ENCODE measurements around the gene FAM50A.

The FAM50A gene

DNA sequence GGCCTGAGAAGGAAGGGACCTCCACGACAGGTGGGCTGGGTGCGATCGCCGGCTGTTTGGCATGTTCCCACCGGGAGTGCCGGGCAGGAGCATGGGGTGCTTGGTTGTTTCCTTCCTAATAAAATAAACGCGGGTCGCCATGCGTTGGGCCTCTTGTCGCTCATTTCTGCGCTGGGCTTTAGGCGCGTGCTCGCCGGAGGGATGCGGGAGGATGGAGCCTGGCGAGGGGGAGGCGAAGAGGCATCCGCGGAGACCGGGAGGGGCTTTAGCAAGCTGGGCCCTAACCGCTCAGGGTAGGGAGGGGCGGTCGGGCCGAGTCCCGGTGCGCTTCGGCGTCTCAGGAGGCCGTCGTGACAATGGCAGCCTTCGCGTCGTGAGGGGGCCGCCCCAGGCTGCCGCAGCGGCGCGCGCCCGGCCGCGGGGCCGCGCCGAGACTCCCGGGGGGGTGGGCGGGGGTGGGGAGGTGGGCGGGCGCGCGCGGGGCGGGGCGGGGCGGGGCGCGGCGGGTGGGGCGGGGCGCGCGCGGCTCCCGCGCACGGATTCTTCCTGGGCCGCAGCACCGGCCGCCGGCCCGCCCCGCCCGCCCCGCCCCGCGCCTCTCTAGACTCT is 7.5 kb upstream of the FAM50A start:
- Histone ChIP-seq H3K4me3 (peak overlapping the region; percentile 56 to 80 (median 66)), H3K27ac (peak overlapping the region; percentile 75 to 100 (median 93))

DNA sequence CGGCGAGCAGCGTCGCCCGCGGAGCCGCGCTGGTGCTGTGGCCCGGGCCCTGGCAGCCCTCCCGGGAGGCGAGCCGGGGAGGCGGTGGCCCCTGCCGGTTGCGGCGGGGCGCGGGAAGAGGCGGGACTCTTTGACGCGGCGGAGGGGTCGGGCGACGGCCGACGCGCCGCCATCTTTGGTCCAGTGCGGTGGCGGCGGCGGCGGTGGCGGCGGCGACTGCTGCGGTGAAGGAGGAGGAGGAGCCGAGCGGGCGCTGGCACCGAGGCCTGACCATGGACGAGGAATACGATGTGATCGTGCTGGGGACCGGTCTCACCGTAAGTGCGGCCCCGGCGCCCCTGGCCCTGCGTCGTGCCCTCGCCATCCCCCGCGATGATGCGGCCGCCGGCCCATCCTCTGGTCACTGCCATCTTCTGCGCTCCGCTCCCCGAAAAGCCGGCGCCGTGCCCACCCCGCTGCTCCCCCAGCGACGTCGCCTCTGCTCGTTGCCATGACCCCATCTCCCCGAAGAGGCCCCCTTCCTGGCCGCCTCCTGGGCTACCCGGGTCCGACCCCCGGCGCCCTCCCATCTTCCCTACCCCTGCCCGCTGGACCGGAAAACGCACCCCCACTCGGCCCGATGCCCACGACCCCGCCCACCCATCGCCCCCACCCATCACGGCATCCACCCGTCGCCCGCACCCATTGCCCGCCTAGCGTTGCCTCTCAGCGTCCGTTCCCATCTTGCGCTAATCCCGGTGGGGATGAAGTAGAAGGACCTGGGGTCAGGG is 6.8 kb upstream of the FAM50A start, which contains the start of gene GDI1:
GDI1 (plus strand) TSS at position 172 of the 770 bp plus-strand sequence; CDS start at position 273, 101 bp downstream.
- H3K4me3 ChIP-seq: peak within 1 kb of the TSS; percentile 56 to 80 (median 66)
- peak within 1 kb of the TSS; percentile 75 to 100 (median 93) for H3K27ac ChIP-seq

DNA sequence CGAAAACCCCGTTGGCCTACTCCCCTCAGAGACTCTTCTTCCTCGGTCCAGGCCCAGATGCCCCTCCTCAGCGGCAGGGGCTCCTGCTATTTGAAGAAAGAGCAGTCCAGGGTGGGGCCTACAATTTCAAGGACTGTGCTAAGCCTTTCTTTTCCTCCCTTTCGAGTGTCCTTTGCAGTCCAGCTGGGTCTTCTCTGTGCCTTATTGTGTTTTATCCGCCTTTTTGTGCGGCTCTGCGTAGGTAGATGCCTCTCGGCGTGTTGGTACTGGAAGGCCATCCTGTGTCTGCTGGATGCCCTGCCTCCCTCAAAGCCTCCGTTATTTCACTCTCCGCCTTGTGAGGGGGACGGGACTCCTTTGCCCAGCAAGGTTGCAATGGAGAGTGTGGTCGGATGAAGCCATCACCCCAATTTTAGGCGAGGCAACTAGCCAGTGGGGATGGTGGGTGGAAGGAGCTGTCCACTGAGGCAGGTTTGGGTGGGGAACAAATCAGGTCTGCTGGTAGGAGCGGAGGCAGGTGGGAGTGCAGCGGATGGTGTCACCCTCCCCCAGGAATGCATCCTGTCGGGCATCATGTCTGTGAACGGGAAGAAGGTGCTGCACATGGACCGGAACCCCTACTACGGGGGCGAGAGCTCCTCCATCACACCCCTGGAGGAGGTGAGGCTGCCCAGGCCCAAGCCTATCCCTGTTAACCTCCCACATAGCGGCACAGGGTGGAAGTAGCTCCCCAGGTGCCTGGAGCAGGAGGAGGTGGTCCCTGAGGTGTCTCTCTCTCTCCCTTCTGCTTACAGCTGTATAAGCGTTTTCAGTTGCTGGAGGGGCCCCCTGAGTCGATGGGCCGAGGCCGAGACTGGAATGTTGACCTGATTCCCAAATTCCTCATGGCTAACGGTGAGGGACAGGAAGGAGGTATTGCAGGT is 5.7 kb upstream of the FAM50A start:
- Histone ChIP-seq H3K27ac (peak overlapping the region in 16 of 21 experiments; percentile 75 to 98 (median 93)), H3K4me3 (peak overlapping the region; percentile 56 to 80 (median 66))

DNA sequence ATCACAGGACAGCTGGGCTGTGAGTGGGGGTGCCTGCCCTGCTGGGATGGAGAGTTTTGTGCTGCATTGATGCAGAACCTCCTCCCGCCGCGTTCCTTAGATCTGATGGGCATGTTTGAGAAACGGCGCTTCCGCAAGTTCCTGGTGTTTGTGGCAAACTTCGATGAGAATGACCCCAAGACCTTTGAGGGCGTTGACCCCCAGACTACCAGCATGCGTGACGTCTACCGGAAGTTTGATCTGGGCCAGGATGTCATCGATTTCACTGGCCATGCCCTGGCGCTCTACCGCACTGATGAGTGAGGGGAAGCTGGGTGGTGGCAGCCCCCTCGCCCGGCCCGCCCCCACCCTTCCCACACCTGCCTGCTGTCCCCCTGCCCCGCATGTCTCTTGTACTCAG is 4.1 kb upstream of the FAM50A start:
- Histone ChIP-seq H3K27ac (no peak overlapping the region), H3K4me3 (no peak overlapping the region)

DNA sequence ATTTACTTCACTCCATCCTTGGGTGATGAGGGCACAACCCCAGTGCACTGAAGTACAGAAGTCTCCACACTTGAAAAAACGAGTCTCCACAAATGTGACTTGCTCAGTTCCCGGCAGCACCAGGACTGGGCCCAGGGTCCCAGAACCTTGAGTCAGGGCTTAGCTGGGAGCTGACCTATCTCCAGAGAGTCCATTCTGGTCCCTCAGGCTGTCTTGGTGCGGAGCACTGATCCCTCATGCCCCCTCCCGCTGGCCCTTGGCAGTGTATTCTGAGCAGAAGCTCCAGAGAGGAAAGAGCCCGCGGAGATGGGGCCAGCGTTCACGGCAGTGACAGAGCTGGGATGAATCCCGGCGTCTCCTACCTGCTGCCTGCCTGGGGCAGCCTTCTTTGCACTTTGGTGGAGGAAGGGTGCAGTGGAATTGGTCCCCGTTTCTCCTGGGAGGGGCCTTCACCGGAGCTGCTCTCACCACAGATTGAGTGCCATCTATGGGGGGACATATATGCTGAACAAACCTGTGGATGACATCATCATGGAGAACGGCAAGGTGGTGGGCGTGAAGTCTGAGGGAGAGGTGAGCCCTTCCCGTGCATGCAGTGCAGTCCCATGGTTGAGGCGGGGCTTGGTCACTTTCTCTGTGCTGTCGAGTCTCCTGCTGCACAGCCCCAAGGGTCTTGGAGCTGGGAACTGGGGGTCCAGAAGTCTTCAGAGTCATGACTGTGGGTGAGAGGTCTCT is 3.2 kb upstream of the FAM50A start:
- Histone ChIP-seq H3K27ac (no peak overlapping the region), H3K4me3 (no peak overlapping the region)

DNA sequence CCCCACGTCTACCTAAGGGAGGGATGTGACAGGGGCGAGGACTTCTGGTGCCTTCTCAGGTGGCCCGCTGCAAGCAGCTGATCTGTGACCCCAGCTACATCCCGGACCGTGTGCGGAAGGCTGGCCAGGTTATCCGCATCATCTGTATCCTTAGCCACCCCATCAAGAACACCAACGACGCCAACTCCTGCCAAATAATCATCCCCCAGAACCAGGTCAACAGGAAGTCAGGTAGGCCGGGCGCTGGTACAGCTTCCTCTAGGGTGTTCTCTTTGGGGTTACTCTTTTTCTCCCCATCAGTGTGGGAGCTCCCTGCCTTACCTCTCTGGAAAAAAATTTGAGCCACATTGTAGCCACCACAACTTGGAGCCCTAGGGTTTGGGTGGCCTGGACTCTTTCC is 2.4 kb upstream of the FAM50A start:
- Histone ChIP-seq H3K4me3 (no peak overlapping the region), H3K27ac (peak overlapping the region in 1 of 21 experiments; percentile 11)

DNA sequence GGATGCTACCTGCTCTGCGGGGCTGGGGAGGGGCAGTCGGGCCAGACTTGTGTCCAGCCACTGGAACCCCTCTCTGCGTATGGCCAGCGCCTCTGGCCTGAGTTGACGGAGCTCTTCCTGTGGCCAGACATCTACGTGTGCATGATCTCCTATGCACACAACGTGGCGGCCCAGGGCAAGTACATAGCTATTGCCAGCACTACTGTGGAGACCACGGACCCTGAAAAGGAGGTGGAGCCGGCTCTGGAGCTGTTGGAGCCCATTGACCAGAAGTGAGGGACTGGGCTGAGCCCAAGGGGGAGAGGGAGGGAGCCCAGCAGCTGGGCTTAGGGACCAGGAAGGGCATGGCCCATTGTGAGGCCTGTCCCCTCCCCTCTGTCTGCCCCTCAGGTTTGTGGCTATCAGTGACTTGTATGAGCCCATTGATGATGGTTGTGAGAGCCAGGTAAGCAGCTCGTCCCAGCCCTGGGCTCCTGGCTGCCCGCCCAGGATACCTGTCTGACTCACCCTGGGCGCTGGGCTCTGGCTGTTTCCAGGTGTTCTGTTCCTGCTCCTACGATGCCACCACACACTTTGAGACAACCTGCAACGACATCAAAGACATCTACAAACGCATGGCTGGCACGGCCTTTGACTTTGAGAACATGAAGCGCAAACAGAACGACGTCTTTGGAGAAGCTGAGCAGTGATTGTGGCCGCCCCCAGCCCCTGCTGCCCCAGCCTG is 1.8 kb upstream of the FAM50A start:
- Histone ChIP-seq H3K27ac (peak overlapping the region in 2 of 21 experiments; percentile 11 to 29), H3K4me3 (no peak overlapping the region)

DNA sequence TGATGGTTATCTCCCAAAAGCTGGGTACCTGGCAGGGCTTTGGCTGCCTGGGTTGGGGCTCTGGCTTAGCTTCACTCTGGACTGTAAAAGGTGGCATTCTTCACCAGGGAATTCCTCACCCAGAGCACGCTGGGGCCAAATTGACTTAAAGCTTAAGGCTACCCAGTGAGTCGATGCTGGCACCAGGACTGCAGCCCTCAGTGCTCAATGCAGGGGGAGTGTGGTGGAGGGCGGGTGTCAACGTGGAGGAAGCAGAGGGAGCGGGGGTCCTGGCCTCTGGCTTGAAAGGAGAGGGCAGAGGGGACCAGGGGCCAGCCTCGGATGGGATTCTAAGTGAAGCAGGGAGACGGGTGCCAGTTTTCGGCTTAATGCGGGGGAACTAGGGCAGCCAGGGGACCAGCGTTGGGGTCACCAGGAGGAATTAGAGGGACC is 446 bp upstream of the FAM50A start:
- Histone ChIP-seq H3K4me3 (peak overlapping the region in 4 of 7 experiments; percentile 45 to 58 (median 54)), H3K27ac (peak overlapping the region in 19 of 21 experiments; percentile 36 to 84 (median 77))

DNA sequence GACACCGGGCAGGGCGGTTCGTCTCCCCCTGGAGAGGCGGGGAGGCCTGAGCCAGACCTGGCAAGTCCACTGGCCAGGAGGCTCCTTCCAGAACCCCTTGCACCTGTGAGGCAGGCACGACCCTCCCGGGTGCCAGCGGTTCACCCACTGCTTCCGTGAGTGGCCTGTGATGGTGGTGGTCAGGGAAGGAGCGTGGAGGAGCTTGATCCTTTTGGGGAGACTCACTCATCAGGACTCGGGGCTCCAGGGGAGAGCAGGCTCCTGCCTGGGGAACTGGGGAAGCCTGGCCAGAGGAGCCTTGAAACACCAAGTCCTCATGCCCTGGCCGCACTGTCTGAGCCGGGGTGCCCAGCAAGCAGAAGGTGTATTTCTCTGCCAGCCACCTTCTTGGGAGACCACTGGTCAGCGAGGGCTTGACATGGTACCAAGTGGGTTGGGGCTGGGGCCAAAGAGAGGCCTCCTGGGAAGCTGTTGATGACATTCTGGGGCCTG is 860 bp downstream of the FAM50A start:
- H3K4me3 ChIP-seq: peak overlapping the region; percentile 45 to 59 (median 54)
- peak overlapping the region in 19 of 21 experiments; percentile 24 to 86 (median 77) for H3K27ac ChIP-seq

DNA sequence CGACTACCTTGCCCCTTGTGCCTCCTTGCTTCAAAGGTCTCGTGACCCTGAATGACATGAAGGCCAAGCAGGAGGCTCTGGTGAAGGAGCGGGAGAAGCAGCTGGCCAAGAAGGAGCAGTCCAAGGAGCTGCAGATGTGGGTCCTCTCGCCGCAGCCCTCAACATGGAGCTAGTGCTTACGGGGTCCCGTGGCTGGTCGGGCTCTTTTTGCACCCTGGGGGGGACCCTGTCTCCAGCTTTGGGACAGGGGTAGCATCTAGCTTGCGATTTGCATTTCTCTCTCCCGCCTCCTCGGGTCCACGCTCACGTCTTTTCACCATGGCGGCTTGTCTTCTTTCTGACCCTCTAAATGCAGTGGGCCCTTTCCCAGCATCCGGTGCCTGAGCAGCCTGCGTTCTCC is 1.8 kb downstream of the FAM50A start:
- Histone ChIP-seq H3K27ac (no peak overlapping the region), H3K4me3 (no peak overlapping the region)

DNA sequence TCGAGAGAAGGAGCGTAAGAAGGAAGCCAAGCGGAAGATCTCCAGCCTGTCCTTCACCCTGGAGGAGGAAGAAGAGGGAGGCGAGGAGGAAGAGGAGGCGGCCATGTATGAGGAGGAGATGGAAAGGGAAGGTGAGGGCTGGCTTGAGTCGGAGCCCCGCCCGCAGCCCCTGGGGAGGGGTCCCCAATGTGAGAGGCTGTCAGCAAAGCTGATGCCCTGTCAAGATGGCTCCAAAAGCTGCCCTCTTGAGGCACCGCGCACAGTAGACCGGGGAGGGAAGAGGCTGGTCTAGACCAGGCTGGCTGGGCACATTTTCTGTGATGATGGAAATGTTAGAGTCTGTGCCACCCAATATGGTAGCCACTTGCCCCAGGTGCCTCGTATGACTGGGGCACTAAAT is 2.5 kb downstream of the FAM50A start:
- H3K27ac ChIP-seq: no peak overlapping the region
- H3K4me3 ChIP-seq: no peak overlapping the region

DNA sequence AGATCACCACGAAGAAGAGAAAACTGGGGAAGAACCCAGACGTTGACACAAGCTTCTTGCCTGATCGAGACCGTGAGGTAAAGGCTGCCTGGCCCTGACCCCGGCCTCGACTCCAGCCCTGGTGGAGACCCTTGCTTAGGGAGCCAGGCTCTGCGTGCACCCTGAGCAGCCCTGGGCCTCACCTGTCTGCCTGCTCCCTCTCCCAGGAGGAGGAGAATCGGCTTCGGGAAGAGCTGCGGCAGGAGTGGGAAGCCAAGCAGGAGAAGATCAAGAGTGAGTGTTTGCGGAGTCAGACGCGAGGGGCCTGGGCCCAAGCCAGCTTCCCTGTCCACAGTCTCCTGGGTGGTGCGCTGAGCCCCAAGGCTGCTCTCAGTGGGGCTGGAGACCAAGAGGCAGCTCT is 4.5 kb downstream of the FAM50A start:
- Histone ChIP-seq H3K4me3 (no peak overlapping the region), H3K27ac (no peak overlapping the region)

DNA sequence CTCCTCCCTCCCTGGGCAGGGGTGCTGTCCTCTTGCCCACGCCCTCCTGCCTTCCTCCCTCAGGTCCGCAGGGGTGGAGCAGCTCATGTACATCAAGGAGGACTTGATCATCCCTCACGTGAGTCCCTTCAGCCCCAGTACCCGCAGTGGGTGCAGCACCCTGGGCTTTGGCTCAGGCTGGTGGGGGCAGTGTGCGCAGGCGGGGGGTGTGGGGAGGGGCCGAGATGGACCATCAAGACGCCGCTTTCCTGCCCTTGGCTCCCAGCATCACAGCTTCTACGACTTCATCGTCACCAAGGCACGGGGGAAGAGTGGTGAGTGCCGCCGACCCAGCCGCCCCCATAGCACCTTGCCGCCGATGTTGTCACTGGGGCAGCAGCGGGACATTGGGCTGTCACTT is 5.7 kb downstream of the FAM50A start:
- Histone ChIP-seq H3K27ac (no peak overlapping the region), H3K4me3 (no peak overlapping the region)

DNA sequence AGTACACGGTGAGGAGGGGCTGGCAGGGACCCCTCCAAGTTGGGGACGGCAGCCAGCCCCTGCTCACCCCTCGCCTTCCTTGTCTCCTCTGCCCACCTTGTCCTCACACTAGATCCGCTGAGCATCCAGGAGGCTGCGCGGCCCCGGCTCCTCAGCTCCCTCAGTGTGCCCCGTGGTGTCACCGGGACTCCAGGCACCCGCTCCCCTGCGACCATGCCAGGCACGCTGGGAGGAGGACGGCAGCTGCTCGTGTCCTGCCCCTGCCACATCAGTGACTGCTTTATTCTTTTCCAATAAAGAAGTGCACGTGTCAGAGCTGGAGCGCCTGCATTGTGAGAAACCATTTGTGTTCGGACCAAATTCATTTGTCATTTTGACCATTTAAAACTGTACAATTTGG is 6.4 kb downstream of the FAM50A start:
- Histone ChIP-seq H3K4me3 (no peak overlapping the region), H3K27ac (no peak overlapping the region)

DNA sequence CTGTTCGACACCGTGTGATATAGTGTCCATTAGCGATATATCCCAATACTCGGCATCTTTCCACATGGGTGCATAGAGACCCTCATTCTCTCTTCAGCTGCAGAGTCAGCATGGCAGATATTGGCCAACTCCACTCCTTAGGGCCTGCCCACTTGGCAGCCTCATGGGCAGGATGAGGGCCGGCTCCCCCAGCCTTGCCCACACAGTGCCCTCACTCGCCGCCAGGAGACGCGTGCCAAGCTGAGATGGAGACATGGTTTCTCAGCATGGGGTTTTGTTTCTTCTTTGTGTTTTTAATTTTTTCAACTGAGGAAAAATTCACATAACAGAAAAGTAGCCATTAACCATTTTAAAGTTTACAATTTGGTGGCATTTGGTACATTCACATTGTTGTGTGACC is 8.9 kb downstream of the FAM50A start:
- Histone ChIP-seq H3K4me3 (no peak overlapping the region), H3K27ac (no peak overlapping the region)

DNA sequence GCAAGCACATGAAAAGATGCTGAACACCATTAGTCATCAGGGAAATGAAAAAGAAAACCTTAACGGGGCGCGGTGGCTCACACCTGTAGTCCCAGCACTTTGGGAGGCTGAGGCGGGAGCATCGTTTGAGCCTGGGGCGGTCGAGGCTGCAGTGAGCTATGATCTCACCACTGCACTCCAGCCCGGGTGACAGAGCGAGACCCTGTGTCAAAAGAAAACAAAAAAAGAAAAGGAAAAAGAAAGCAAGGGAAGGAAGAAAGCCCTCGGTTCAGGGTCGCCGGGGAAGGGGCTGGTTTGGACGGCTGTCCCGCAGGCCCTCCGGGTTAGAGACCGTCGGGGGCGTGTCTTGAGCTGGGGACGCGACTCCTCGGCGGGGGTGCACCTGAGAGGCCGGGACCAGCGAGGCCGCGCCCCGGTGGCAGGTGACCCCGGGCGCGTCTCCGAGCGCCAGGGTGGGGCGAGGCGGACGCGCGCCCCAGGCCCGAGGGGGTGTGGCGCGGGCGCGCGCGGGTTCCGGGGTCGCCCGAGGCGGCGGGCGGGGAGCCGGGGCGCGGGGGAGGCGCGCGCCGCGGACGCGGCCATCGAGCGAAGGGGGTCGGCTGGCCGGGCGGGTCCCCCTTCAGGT is 13.7 kb downstream of the FAM50A start:
- Histone ChIP-seq H3K4me3 (peak overlapping the region; percentile 23 to 59 (median 55)), H3K27ac (peak overlapping the region in 18 of 21 experiments; percentile 45 to 89 (median 76))

DNA sequence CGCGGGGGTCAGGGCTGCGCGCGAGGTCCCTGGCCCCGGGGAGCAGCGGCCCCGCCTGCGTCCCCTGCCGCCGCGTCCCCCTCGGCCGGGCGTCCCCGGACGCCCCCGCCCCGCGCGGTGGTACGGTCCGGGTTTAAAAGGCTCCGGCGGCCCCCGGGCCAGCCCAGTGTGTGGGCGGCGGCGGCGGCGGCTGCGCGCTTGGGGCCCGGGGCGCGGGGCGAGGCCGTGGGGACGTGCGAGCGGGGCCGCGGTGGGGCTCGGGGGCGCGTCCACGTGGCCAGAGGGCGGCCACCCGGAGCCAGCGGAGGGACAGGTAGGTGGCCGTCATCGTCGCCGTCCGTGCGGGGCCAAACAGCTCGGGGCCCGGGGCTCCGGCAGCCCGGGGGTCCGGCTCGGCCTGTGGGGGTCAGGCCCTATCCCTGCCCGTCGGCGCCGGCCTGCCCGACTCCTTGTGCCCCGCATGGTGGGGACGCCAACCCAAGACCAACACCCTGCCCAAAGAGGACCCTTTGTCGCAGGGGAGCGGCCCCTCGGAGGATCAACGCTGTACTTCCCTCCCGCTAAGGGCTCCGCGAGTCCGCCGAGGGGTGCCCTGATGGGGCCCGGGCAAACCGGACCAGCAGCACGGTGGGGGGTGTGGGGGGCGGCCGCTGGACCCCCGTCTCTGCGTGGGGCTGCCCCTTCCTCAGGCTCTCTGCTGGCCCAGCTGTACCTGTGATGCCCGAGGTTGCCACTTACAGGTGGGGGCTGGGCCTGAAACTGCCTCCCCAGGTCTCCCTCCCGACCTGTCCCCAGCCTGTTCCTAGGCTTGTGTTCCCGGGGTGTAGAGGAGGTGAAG is 14.4 kb downstream of the FAM50A start, which contains the start of gene PLXNA3:
PLXNA3 (plus strand) TSS at position 166 of the 838 bp plus-strand sequence. CDS start 1,903 bp downstream, outside the sequence.
- Histone ChIP-seq H3K4me3 (peak within 1 kb of the TSS; percentile 34 to 59 (median 55)), H3K27ac (peak within 1 kb of the TSS in 20 of 21 experiments; percentile 10 to 89 (median 75))

All from skin epidermis (tissue), 12 donors.